Measurements from ENCODE around the gene IL16. TPM values are rescaled to one million over a fixed set of nuclear protein-coding genes. Genes with fewer than 3 reads are reported as not detected.
A peak's percentile ranks its signal among the peaks of the same experiment; 100 is the strongest.

Gene IL16
- total RNA-seq, 6 experiments from 2014 or later = 2.0 to 6.8 (median 3.2) TPM

DNA sequence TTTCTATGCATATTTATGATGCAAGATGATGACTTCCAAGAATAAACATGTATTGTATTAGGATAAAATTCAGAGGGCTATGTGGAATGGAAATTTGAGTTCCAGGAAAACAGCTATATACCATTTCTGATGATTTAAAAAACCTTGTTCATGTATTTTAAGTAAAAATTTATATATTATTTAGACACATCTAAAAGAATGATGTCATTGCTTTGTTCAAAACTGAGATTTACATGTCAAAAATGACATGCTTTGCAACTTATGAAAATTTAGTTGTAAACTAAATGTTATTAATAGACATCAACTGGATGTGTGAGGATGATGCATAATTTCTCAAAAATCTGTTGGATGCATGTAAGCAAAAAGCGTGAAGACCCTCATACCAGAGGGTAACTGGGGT is 125.0 kb downstream of the IL16 start:
- peaks cover 0 to 38% (median 14%) of the 10 kb centered on the region in 4 donors for H3K4me1 ChIP-seq
- peaks cover 0 to 51% (median 16%) of the 10 kb centered on the region in 4 donors for H3K36me3 ChIP-seq
- WGBS (ENCODE audit: insufficient coverage, low coverage, low lambda C conversion rate, missing lambda C conversion rate) = 100% methylated on average over 1 of the region's 1 CpG
- intact Hi-C loops (cut with DNase I) = no loop called here
- TF ChIP-seq, protein P1, sequence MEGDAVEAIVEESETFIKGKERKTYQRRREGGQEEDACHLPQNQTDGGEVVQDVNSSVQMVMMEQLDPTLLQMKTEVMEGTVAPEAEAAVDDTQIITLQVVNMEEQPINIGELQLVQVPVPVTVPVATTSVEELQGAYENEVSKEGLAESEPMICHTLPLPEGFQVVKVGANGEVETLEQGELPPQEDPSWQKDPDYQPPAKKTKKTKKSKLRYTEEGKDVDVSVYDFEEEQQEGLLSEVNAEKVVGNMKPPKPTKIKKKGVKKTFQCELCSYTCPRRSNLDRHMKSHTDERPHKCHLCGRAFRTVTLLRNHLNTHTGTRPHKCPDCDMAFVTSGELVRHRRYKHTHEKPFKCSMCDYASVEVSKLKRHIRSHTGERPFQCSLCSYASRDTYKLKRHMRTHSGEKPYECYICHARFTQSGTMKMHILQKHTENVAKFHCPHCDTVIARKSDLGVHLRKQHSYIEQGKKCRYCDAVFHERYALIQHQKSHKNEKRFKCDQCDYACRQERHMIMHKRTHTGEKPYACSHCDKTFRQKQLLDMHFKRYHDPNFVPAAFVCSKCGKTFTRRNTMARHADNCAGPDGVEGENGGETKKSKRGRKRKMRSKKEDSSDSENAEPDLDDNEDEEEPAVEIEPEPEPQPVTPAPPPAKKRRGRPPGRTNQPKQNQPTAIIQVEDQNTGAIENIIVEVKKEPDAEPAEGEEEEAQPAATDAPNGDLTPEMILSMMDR (IDR thresholded peaks at IDR 0.05) = no peak
- no peak for TF ChIP-seq POLR2A (IDR thresholded peaks at IDR 0.05)
- peak overlapping the region in 2 of 3 donors; percentile 81 to 91 for H3K4me3 ChIP-seq
- no peaks in the 10 kb centered on the region for H3K9me3 ChIP-seq
- ATAC-seq (no peak), DNase-seq (no peak)
- no peaks in the 10 kb centered on the region for H3K27me3 ChIP-seq
- no peak overlapping the region for H3K27ac ChIP-seq

DNA sequence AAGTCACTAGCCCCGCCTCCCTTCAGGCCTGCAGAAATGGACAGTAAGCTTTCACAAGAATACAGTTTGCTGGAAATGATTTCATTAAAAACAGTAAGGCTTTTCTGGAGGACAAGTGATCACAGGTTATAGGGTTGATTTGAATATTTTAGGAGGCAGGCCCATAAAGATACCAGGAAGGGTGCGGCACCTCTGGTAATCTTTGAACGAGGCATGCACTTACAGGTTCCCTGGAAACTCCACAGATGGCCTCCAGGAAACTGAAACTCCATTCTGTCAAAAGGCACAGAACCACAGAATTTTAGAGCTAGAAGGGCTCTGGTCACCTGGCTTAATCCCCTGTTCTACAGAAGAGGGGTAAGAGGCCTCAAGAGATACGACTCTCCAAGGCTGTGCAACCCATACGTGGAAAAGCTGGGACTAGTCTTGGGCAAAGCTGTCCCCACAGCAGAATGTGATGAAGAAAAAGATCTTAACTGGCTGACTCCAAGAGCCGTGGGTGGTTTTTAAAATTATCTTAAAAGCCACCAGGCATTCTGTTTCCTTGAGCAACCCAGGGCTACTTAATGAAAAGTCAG is 126.1 kb downstream of the IL16 start:
- peaks cover 0 to 47% (median 12%) of the 10 kb centered on the region in 4 donors for H3K36me3 ChIP-seq
- peak overlapping the region in 1 of 3 donors; percentile 3 for H3K27ac ChIP-seq
- H3K4me1 ChIP-seq = peaks cover 0 to 37% (median 9%) of the 10 kb centered on the region in 4 donors
- ATAC-seq (no peak), DNase-seq (no peak)
- no peaks in the 10 kb centered on the region for H3K9me3 ChIP-seq
- TF ChIP-seq, protein P1 (IDR thresholded peaks at IDR 0.05) = no peak
- TF ChIP-seq POLR2A (IDR thresholded peaks at IDR 0.05) = no peak
- intact Hi-C loops (cut with DNase I) = no loop called here
- WGBS (ENCODE audit: insufficient coverage, low coverage, low lambda C conversion rate, missing lambda C conversion rate) = 27% methylated on average over 6 of the region's 6 CpGs
- H3K4me3 ChIP-seq = peak overlapping the region; percentile 81 to 91 (median 81)
- no peaks in the 10 kb centered on the region for H3K27me3 ChIP-seq

DNA sequence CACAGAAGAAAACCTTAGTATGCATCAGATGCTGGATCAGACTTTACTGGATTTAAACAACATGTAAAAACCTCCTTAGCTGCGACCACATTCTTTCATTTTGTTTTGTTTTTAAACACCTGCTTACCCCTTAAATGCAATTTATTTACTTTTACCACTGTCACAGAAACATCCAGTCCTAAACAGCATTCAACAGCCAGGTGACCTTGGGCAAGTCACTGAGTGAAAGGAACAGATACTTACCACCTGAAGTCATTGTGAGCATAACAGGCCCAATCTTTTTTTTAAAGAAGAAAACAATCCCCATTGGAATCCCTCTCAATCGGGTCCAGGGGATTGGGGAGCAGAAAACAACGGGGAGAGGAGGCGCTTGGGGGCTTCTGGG is 126.9 kb downstream of the IL16 start:
- Histone ChIP-seq H3K27ac (peak overlapping the region; percentile 78 to 80 (median 79)), H3K36me3 (peaks cover 0 to 39% (median 8%) of the 10 kb centered on the region in 4 donors), H3K27me3 (no peaks in the 10 kb centered on the region), H3K4me3 (peak overlapping the region; percentile 81 to 91 (median 81)), H3K4me1 (peaks cover 0 to 30% (median 6%) of the 10 kb centered on the region in 4 donors), H3K9me3 (no peaks in the 10 kb centered on the region)
- WGBS (ENCODE audit: insufficient coverage, low coverage, low lambda C conversion rate, missing lambda C conversion rate) = 9% methylated on average over 2 of the region's 4 CpGs
- intact Hi-C loops (cut with DNase I) = no loop called here
- ATAC-seq = no peak
- TF ChIP-seq, protein P1 (IDR thresholded peaks at IDR 0.05) = no peak
- no peak for TF ChIP-seq POLR2A (IDR thresholded peaks at IDR 0.05)
- no peak for DNase-seq

DNA sequence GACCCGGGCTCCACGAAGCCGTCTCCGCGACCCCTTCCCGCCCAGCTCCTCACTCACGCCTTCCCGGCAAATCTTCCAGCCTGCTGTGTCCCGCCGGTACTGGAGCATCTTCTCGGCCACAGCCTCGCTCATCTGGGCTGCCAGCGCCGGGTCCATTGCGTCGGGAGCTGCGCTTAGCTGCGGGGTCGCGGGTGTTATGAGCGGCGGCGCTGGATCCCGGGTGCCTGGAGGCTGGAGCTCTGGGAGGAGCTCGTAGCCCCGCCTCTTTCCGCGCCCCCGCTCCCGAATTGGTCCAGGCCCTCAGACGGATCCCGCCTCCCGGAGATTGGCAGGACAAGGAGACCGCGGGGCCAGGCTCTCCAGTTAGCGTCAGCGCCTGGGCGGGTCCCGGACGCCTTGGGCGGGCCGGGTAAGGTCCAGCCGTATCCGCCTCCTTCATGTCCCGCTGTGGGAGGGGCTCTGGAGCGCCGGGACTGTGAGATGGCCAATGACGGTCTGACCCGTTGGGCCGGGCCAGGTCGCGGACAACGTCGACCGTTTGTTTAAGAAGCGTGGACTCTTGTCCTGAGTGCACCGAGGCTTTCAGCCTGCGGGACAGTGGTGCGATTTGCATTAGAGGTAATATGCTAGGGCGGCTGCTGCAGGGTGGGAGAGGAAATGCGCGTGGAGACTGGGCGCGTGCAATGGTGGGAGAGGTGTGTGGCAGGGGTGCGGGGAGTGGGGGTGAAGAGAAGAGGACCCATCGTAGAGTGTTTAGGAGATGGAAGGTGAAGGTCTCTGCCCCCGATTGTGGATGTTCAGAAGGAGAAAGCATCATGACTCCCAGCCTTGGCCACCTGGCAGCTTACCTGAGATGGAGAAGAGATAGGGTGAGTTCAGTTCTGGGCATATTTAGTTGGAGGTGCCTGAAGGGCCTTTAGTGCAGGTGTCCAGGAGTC is 127.5 kb downstream of the IL16 start, which contains the start of gene STARD5:
Gene STARD5 (minus strand): TSS at position 198 of the 938 bp plus-strand sequence. CDS start 42 bp downstream, at position 156.
- Histone ChIP-seq H3K27ac (peak within 1 kb of the TSS; percentile 78 to 80 (median 79)), H3K27me3 (no peaks in the 10 kb centered on the region), H3K9me3 (no peaks in the 10 kb centered on the region), H3K36me3 (peaks cover 0 to 32% (median 8%) of the 10 kb centered on the region in 4 donors), H3K4me1 (peaks cover 0 to 27% (median 3%) of the 10 kb centered on the region in 4 donors), H3K4me3 (peak within 1 kb of the TSS; percentile 81 to 91 (median 81))
- TF ChIP-seq, protein P1 (IDR thresholded peaks at IDR 0.05) = no peak
- peak; percentile 97 for TF ChIP-seq POLR2A (IDR thresholded peaks at IDR 0.05)
- 1% methylated on average over 22 of the region's 67 CpGs for WGBS (ENCODE audit: insufficient coverage, low coverage, low lambda C conversion rate, missing lambda C conversion rate)
- peak; percentile 97 to 99 (median 97) for ATAC-seq
- peak; percentile 100 for DNase-seq
- intact Hi-C loops (cut with DNase I) = no loop called here
